MM.1S (cell line): ENCODE results near the gene PRKCE.

Experiments
- DNase-seq: peaks from one replicate; pipeline ENCODE4 v3.0.0-alpha.2; 2015
- H2AFZ ChIP-seq: fragments of 300-600 bp; sonication (generic); 2 replicates; pipeline ENCODE4 v1.6.0; 2016; ENCODE audit warnings: antibody characterized with exemption, low read length
- H3F3A ChIP-seq: fragments of 300-600 bp; sonication (generic); 2 replicates; pipeline ENCODE4 v1.6.1; 2016; ENCODE audit warnings: mild to moderate bottlenecking, antibody characterized with exemption, low read length, moderate library complexity, mixed read lengths; ENCODE audit not compliant: insufficient read depth
- H3K27ac ChIP-seq: fragments of 300-600 bp; sonication (generic); 2 replicates; pipeline ENCODE4 v1.5.1; 2016; ENCODE audit warnings: mild to moderate bottlenecking, low read length
- H3K27me3 ChIP-seq: fragments of 300-600 bp; sonication (generic); replicated peaks from 2 replicates; pipeline ENCODE4 v1.6.0; 2016; ENCODE audit warnings: low read length; ENCODE audit not compliant: insufficient read depth
- H3K36me3 ChIP-seq: fragments of 300-600 bp; sonication (generic); replicated peaks from 2 replicates; pipeline ENCODE4 v1.6.1; 2016; ENCODE audit warnings: mild to moderate bottlenecking, low read length, mixed read lengths; ENCODE audit not compliant: insufficient read depth
- H3K4me1 ChIP-seq: fragments of 300-600 bp; sonication (generic); 2 replicates; pipeline ENCODE4 v1.6.1; 2016; ENCODE audit warnings: low read length, mixed read lengths
- H3K4me2 ChIP-seq: fragments of 300-600 bp; sonication (generic); 2 replicates; pipeline ENCODE4 v1.6.0; 2016; ENCODE audit warnings: low read depth, low read length
- H3K4me3 ChIP-seq: fragments of 300-600 bp; sonication (generic); 2 replicates; pipeline ENCODE4 v1.5.1; 2016; ENCODE audit warnings: low read length, mixed read lengths
- H3K79me2 ChIP-seq: fragments of 300-600 bp; sonication (generic); 2 replicates; pipeline ENCODE4 v1.6.1; 2016; ENCODE audit warnings: mixed run types, low read length, mixed read lengths
- H3K9ac ChIP-seq: fragments of 300-600 bp; sonication (generic); 2 replicates; pipeline ENCODE4 v1.6.1; 2016; ENCODE audit warnings: low read length, mixed read lengths
- H3K9me2 ChIP-seq: fragments of 300-600 bp; sonication (generic); replicated peaks from 2 replicates; pipeline ENCODE4 v1.6.1; 2016; ENCODE audit warnings: mild to moderate bottlenecking, low read length, mixed read lengths; ENCODE audit not compliant: insufficient read depth
- H3K9me3 ChIP-seq: fragments of 300-600 bp; sonication (generic); replicated peaks from 2 replicates; pipeline ENCODE4 v1.6.1; 2016; ENCODE audit warnings: mild to moderate bottlenecking, low read length, mixed read lengths; ENCODE audit not compliant: insufficient read depth
- H4K20me1 ChIP-seq: fragments of 300-600 bp; sonication (generic); 2 replicates; pipeline ENCODE4 v1.6.1; 2016; ENCODE audit warnings: mild to moderate bottlenecking, low read length, moderate library complexity, mixed read lengths; ENCODE audit not compliant: insufficient read depth
- EZH2 ChIP-seq: fragments of 300-600 bp; sonication (generic); optimal IDR thresholded peaks from 2 replicates; pipeline ENCODE3; 2017; ENCODE audit warnings: low read depth, mild to moderate bottlenecking, antibody characterized with exemption, low read length, mixed read lengths
- EZH2phosphoT487 ChIP-seq: fragments of 300-600 bp; sonication (generic); IDR thresholded peaks from 2 replicates; pipeline ENCODE4 v1.6.1; 2018; ENCODE audit warnings: antibody characterized with exemption, low read length
- TF ChIP-seq, protein P1 (sequence below): fragments of 300-600 bp; sonication (generic); IDR thresholded peaks from 2 replicates; pipeline ENCODE4 v1.5.1; 2016; ENCODE audit warnings: antibody characterized with exemption, low read length, mixed read lengths

Gene PRKCE

DNA sequence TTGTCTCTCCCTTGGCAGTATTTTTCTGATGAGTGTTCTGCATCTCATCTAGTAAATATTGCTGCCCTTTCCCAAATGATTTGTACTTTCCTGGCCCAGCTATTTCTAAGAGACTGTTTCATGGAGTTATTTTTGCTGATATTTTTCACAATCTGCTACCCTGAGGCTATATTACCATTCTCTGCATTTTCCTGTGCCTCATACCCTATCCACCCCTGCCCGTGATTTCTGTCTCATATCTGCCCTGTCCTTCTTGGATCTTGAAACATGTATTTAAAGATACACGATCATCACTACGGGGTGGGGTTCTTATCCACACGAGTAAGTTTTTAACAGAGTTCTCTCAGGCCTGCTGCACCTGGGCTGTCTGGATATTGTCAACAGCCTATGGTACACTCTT is 556.1 kb downstream of the PRKCE start:
- Histone ChIP-seq H3F3A (0 out of 2 replicates have a peak, but pooled peaks cover 7% of the 10 kb centered on the region), H4K20me1 (no peaks in the 10 kb centered on the region), H3K36me3 (no peaks in the 10 kb centered on the region), H3K4me3 (no peak overlapping the region), H2AFZ (no peak overlapping the region), H3K9me3 (no peaks in the 10 kb centered on the region), H3K27me3 (no peaks in the 10 kb centered on the region), H3K9me2 (no peaks in the 10 kb centered on the region), H3K4me2 (no peak overlapping the region), H3K4me1 (peaks cover 10% of the 10 kb centered on the region), H3K79me2 (no peaks in the 10 kb centered on the region), H3K9ac (no peak overlapping the region), H3K27ac (no peak overlapping the region)
- TF ChIP-seq, protein P1, sequence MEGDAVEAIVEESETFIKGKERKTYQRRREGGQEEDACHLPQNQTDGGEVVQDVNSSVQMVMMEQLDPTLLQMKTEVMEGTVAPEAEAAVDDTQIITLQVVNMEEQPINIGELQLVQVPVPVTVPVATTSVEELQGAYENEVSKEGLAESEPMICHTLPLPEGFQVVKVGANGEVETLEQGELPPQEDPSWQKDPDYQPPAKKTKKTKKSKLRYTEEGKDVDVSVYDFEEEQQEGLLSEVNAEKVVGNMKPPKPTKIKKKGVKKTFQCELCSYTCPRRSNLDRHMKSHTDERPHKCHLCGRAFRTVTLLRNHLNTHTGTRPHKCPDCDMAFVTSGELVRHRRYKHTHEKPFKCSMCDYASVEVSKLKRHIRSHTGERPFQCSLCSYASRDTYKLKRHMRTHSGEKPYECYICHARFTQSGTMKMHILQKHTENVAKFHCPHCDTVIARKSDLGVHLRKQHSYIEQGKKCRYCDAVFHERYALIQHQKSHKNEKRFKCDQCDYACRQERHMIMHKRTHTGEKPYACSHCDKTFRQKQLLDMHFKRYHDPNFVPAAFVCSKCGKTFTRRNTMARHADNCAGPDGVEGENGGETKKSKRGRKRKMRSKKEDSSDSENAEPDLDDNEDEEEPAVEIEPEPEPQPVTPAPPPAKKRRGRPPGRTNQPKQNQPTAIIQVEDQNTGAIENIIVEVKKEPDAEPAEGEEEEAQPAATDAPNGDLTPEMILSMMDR, result no peak
- TF ChIP-seq EZH2 (no peak), EZH2phosphoT487 (no peak)
- DNase-seq, result no peak

DNA sequence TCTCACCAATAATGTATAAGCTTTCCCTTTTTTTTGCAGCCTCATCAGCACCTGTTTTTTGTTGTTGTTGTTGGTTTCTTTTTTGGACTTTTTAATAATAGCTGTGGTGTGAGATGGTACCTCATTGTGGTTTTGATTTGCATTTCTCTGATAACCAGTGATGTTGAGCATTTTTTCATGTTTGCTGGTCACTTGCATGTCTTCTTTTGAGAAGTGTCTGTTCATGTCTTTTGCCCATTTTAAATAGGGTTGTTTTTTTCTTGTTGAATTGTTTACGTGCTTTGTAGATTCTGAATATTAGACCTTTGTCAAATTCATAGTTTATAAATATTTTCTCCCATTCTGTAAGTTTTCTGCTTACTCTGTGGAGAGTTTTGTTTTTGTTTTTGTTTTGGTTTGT is 557.3 kb downstream of the PRKCE start:
- Histone ChIP-seq H3K9ac (no peak overlapping the region), H3K27me3 (no peaks in the 10 kb centered on the region), H3K9me3 (no peaks in the 10 kb centered on the region), H3K4me1 (peaks cover 10% of the 10 kb centered on the region), H3K4me2 (no peak overlapping the region), H3K9me2 (no peaks in the 10 kb centered on the region), H3K27ac (peak overlapping the region; percentile 11; the same call in 1 of the 2 replicates), H3K4me3 (peak overlapping the region; percentile 4; the same call in 1 of the 2 replicates), H4K20me1 (no peaks in the 10 kb centered on the region), H3F3A (0 out of 2 replicates have a peak, but pooled peaks cover 7% of the 10 kb centered on the region), H3K79me2 (no peaks in the 10 kb centered on the region), H2AFZ (no peak overlapping the region), H3K36me3 (no peaks in the 10 kb centered on the region)
- peak; percentile 57 for DNase-seq
- TF ChIP-seq EZH2 (no peak), EZH2phosphoT487 (no peak)
- TF ChIP-seq, protein P1, result no peak

DNA sequence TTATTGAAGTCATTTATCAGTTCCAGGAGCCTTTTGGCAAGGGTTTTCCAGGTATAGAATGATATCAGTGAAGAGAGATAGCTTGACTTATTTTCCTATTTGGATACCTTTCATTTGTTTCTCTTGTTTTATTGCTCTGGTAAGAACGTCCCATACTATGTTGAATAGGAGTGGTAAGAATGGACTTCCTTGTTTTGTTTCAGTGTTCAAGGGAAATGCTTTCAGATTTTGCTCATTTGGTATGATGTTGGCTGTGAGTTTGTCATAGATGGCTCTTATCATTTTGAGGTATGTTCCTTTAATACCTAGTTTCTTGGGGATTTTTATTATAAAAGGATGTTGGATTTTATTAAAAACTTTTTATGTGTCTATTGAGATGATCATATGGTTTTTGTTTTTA is 558.6 kb downstream of the PRKCE start:
- DNase-seq, result no peak
- H3K9me3 ChIP-seq, result no peaks in the 10 kb centered on the region
- H3K36me3 ChIP-seq, result no peaks in the 10 kb centered on the region
- no peak overlapping the region for H3K9ac ChIP-seq
- 0 out of 2 replicates have a peak, but pooled peaks cover 7% of the 10 kb centered on the region for H3F3A ChIP-seq
- H3K4me1 ChIP-seq, result peaks cover 10% of the 10 kb centered on the region
- H3K27me3 ChIP-seq, result no peaks in the 10 kb centered on the region
- no peak overlapping the region for H2AFZ ChIP-seq
- H3K9me2 ChIP-seq, result no peaks in the 10 kb centered on the region
- TF ChIP-seq EZH2phosphoT487, result no peak
- no peak for TF ChIP-seq EZH2
- TF ChIP-seq, protein P1, result no peak
- H4K20me1 ChIP-seq, result no peaks in the 10 kb centered on the region
- H3K79me2 ChIP-seq, result no peaks in the 10 kb centered on the region
- no peak overlapping the region for H3K4me2 ChIP-seq
- no peak overlapping the region for H3K4me3 ChIP-seq
- no peak overlapping the region for H3K27ac ChIP-seq

DNA sequence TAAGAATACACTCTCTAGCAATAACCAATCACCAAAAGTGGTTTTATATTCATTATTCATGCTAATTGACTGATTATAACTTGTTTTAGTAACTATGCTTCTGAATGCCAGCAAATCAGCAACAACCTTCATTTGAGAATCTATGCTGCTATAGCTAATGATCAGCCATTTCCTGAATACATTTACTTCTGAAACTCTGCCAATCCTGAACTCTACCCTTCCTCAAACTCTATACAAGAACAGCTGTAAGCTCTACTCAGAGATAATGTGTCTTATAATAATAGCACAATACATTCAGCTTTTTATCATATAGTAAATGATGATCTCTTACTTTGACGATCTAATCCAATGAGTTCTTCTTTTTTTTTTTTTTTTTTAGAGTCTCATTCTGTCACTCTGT is 560.0 kb downstream of the PRKCE start:
- Histone ChIP-seq H3K4me3 (no peak overlapping the region), H3F3A (0 out of 2 replicates have a peak, but pooled peaks cover 7% of the 10 kb centered on the region), H3K9me3 (no peaks in the 10 kb centered on the region), H3K36me3 (no peaks in the 10 kb centered on the region), H3K9ac (no peak overlapping the region), H3K9me2 (no peaks in the 10 kb centered on the region), H4K20me1 (no peaks in the 10 kb centered on the region), H3K27me3 (no peaks in the 10 kb centered on the region), H3K4me1 (peaks cover 10% of the 10 kb centered on the region), H3K27ac (no peak overlapping the region), H3K79me2 (no peaks in the 10 kb centered on the region), H2AFZ (no peak overlapping the region), H3K4me2 (no peak overlapping the region)
- DNase-seq, result no peak
- no peak for TF ChIP-seq EZH2phosphoT487
- TF ChIP-seq, protein P1, result no peak
- TF ChIP-seq EZH2, result no peak
